ENCODE data around the gene PARD3B.

The PARD3B gene

GRCh38 chr2:205646680-205647079 lies 1101.4 kb downstream of the PARD3B start:
- no peak for DNase-seq

- no peak for DNase-seq
Measured at GRCh38 chr2:205650450-205650849, 1105.2 kb downstream of the PARD3B start.

GRCh38 chr2:205650931-205651330 lies 1105.7 kb downstream of the PARD3B start:
- DNase-seq, result no peak

GRCh38 chr2:205651719-205652118 lies 1106.4 kb downstream of the PARD3B start:
- DNase-seq, result no peak

GRCh38 chr2:205654878-205655605 lies 1109.8 kb downstream of the PARD3B start:
- no peak for DNase-seq

GRCh38 chr2:205655779-205656456 lies 1110.6 kb downstream of the PARD3B start:
- DNase-seq, result no peak

GRCh38 chr2:205656461-205656860 lies 1111.2 kb downstream of the PARD3B start:
- no peak for DNase-seq

- no peak for DNase-seq
Measured at GRCh38 chr2:205656941-205657340, 1111.7 kb downstream of the PARD3B start.

GRCh38 chr2:205657579-205657978 lies 1112.3 kb downstream of the PARD3B start:
- DNase-seq, result no peak

GRCh38 chr2:205658068-205658467 lies 1112.8 kb downstream of the PARD3B start:
- DNase-seq, result no peak

- no peak for DNase-seq
Measured at GRCh38 chr2:205658572-205658971, 1113.3 kb downstream of the PARD3B start.

- DNase-seq, result no peak
Measured at GRCh38 chr2:205659922-205660321, 1114.6 kb downstream of the PARD3B start.

GRCh38 chr2:205660521-205661124 lies 1115.3 kb downstream of the PARD3B start:
- DNase-seq, result peak; percentile 72

GRCh38 chr2:205661281-205661680 lies 1116.0 kb downstream of the PARD3B start:
- DNase-seq, result no peak

- DNase-seq, result no peak
Measured at GRCh38 chr2:205662206-205662965, 1117.1 kb downstream of the PARD3B start.

GRCh38 chr2:205665791-205666190 lies 1120.5 kb downstream of the PARD3B start:
- no peak for DNase-seq

Measured in activated CD8-positive, alpha-beta memory T cell treated with anti-CD3 and anti-CD28 coated beads for 24 hours (primary cell).